Measurements from ENCODE around the gene KIAA0232. TPM values are rescaled to one million over a fixed set of nuclear protein-coding genes. Genes with fewer than 3 reads are reported as not detected.

Gene KIAA0232
- total and polyA plus RNA-seq, 12 donors = 7.3 to 45.2 (median 27.4) TPM

GRCh38 chr4:6928081-6928480 lies 145.6 kb downstream of the KIAA0232 start:
- 76 to 96% (median 89%) methylated on average over 3 to 4 of the region's 4 CpGs for WGBS, 4 donors

DNA sequence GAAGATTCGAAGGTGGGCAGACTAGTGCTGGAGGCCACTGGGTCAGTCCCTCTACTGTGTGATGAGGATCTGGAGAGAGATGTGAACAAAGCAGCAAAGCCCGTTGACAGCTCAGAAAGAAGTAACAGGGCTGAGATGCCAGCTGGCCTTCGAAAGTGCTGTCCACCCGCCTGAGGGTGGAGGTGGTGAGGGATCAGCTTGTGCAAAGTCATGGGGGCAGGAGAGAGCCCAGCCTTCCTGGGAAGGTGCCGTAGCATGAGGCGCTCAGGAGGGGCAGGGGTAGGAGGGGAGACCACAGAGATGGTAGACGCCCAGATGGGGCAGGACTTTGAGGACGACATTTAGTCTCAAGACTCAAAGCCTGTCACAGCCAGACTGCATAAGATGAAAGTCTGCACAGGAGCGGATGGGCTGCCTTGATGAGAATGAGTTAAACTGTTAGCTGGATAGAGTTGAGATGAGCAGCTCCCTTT lies 146.8 kb downstream of the KIAA0232 start:
- WGBS, 4 donors = 64 to 80% (median 78%) methylated on average over 7 to 9 of the region's 9 CpGs
- H3K27ac ChIP-seq = peak overlapping the region in 2 of 5 donors; percentile 6 to 46

More at GRCh38 chr4:6928081-6928480, 145.6 kb downstream of the KIAA0232 start:
- TF ChIP-seq, protein P1, sequence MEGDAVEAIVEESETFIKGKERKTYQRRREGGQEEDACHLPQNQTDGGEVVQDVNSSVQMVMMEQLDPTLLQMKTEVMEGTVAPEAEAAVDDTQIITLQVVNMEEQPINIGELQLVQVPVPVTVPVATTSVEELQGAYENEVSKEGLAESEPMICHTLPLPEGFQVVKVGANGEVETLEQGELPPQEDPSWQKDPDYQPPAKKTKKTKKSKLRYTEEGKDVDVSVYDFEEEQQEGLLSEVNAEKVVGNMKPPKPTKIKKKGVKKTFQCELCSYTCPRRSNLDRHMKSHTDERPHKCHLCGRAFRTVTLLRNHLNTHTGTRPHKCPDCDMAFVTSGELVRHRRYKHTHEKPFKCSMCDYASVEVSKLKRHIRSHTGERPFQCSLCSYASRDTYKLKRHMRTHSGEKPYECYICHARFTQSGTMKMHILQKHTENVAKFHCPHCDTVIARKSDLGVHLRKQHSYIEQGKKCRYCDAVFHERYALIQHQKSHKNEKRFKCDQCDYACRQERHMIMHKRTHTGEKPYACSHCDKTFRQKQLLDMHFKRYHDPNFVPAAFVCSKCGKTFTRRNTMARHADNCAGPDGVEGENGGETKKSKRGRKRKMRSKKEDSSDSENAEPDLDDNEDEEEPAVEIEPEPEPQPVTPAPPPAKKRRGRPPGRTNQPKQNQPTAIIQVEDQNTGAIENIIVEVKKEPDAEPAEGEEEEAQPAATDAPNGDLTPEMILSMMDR (IDR thresholded peaks at IDR 0.05) = no peak
- TF ChIP-seq POLR2A (IDR thresholded peaks at IDR 0.05) = no peak
- no peak for DNase-seq
- Histone ChIP-seq H3K4me3 (no peak overlapping the region), H3K36me3 (replicated peaks in 1 of 2) (peaks cover 0 to 17% of the 10 kb centered on the region in 2 donors), H3K9me3 (replicated peaks in 1 of 3) (no peaks in the 10 kb centered on the region), H3K27ac (peak overlapping the region in 2 of 5 donors; percentile 85 to 92), H3K4me1 (replicated peaks in 1 of 2) (peaks cover 18 to 89% of the 10 kb centered on the region in 2 donors), H3K27me3 (no peaks in the 10 kb centered on the region)
- intact Hi-C loops (cut with DNase I) = no loop called here

GRCh38 chr4:6929812-6930464 lies 147.4 kb downstream of the KIAA0232 start:
- Histone ChIP-seq H3K27me3 (no peaks in the 10 kb centered on the region), H3K4me1 (replicated peaks in 1 of 2) (peaks cover 18 to 77% of the 10 kb centered on the region in 2 donors), H3K9me3 (replicated peaks in 1 of 3) (no peaks in the 10 kb centered on the region), H3K4me3 (no peak overlapping the region), H3K36me3 (replicated peaks in 1 of 2) (no peaks in the 10 kb centered on the region), H3K27ac (peak overlapping the region in 2 of 5 donors; percentile 6 to 46)
- intact Hi-C loops (cut with DNase I) = no loop called here
- peak in 1 of 7 donors; percentile 45 for DNase-seq
- TF ChIP-seq, protein P1 (IDR thresholded peaks at IDR 0.05) = no peak
- no peak for TF ChIP-seq POLR2A (IDR thresholded peaks at IDR 0.05)
- WGBS, 4 donors = 52 to 71% (median 58%) methylated on average over 13 to 15 of the region's 15 CpGs

More for the DNA sequence above, 146.8 kb downstream of the KIAA0232 start:
- no peaks in the 10 kb centered on the region for H3K9me3 ChIP-seq (replicated peaks in 1 of 3)
- peaks cover 18 to 76% of the 10 kb centered on the region in 2 donors for H3K4me1 ChIP-seq (replicated peaks in 1 of 2)
- TF ChIP-seq, protein P1 (IDR thresholded peaks at IDR 0.05) = no peak
- no peak for TF ChIP-seq POLR2A (IDR thresholded peaks at IDR 0.05)
- DNase-seq = peak in 1 of 7 donors; percentile 14
- intact Hi-C loops (cut with DNase I) = no loop called here
- no peak overlapping the region for H3K4me3 ChIP-seq
- H3K36me3 ChIP-seq (replicated peaks in 1 of 2) = peaks cover 0 to 4% of the 10 kb centered on the region in 2 donors
- H3K27me3 ChIP-seq = no peaks in the 10 kb centered on the region

DNA sequence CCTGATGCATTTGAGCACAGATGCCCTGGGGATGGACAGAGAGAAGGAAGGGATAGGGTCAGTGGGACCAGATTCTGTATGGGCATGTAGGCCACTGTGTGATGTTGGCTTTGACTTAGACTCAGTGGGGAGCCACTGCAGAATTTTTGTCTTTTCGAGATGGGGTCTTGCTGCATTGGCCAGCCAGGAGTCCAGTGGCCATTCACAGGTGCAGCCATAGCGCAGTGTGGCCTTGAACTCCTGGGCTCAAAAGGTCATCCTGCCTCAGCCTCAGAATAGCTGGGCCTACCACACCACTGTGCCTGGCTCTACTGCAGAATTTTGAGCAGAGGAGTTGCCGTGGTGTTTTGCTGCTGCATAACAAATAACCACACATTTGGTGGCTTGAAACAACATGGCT lies 149.9 kb downstream of the KIAA0232 start:
- TF ChIP-seq, protein P1 (IDR thresholded peaks at IDR 0.05) = no peak
- TF ChIP-seq POLR2A (IDR thresholded peaks at IDR 0.05) = no peak
- H3K27me3 ChIP-seq = no peaks in the 10 kb centered on the region
- H3K9me3 ChIP-seq (replicated peaks in 1 of 3) = no peaks in the 10 kb centered on the region
- H3K4me3 ChIP-seq = no peak overlapping the region
- H3K4me1 ChIP-seq (replicated peaks in 1 of 2) = peaks cover 7 to 69% of the 10 kb centered on the region in 2 donors
- H3K36me3 ChIP-seq (replicated peaks in 1 of 2) = no peaks in the 10 kb centered on the region
- H3K27ac ChIP-seq = no peak overlapping the region
- 86 to 94% (median 88%) methylated on average over 3 of the region's 3 CpGs for WGBS, 4 donors
- no peak for DNase-seq
- intact Hi-C loops (cut with DNase I) = no loop called here
